PC-3 (cell line): ENCODE results near the gene TMBIM1. TPM values are rescaled to one million over a fixed set of nuclear protein-coding genes. Genes with fewer than 3 reads are reported as not detected.

ENCODE experiments used
- ATAC-seq: fragments of 200-7000 bp; cut with Tn5 transposase; 2 replicates; pipeline ENCODE4 v1.9.1; 2020; ENCODE audit warnings: mild to moderate bottlenecking, moderate library complexity
- Bru-seq: library from RNA; stranded (reverse); fragments of 400-500 nt; gene quantifications from one replicate; lab custom pipeline; 2021; lab: Mats Ljungman, UMichigan
- BruChase-seq, 2 experiments: library from RNA; stranded (reverse); fragments of 400-500 nt; gene quantifications; one replicate each; lab custom pipeline; 2021; lab: Mats Ljungman, UMichigan
- BruUV-seq: library from RNA; stranded (reverse); fragments of 400-500 nt; replicated peaks from 2 replicates; lab custom pipeline; 2021; lab: Mats Ljungman, UMichigan
- CTCF ChIA-PET: fragments of 300-600 bp; sonication (Branson Sonifier 250); formaldehyde crosslinking; loops from one replicate; lab custom pipeline; 2022; ENCODE audit warnings: antibody characterized with exemption; lab: Charles Lee
- POLR2A ChIA-PET: fragments of 300-600 bp; sonication (Branson Sonifier 250); formaldehyde crosslinking; loops from one replicate; lab custom pipeline; 2022; ENCODE audit warnings: antibody characterized with exemption; ENCODE audit not compliant: unreplicated experiment; lab: Charles Lee
- DNase-seq: peaks from one replicate; pipeline ENCODE4 v3.0.0-alpha.2; 2015
- H2AFZ ChIP-seq: fragments of 300-600 bp; sonication (generic); 2 replicates; pipeline ENCODE4 v1.6.0; 2016; ENCODE audit warnings: antibody characterized with exemption, low read length
- H3F3A ChIP-seq: fragments of 300-600 bp; sonication (generic); one replicate; pipeline ENCODE4 v1.6.0; 2017; ENCODE audit warnings: antibody characterized with exemption, low read length, control low read depth, mild to moderate bottlenecking; ENCODE audit not compliant: unreplicated experiment
- H3K27ac ChIP-seq: fragments of 300-600 bp; sonication (generic); 2 replicates; pipeline ENCODE4 v1.5.1; 2016; ENCODE audit warnings: mild to moderate bottlenecking, low read length
- H3K27me3 ChIP-seq: fragments of 300-600 bp; sonication (generic); 2 replicates; pipeline ENCODE4 v1.6.1; 2016; ENCODE audit warnings: low read length, mixed read lengths
- H3K36me3 ChIP-seq: fragments of 300-600 bp; sonication (generic); 2 replicates; pipeline ENCODE4 v1.6.1; 2016; ENCODE audit warnings: low read depth, mixed run types, low read length, mixed read lengths
- H3K4me1 ChIP-seq: fragments of 300-600 bp; sonication (generic); 2 replicates; pipeline ENCODE4 v1.5.1; 2016; ENCODE audit warnings: low read length; ENCODE audit not compliant: insufficient read depth
- H3K4me2 ChIP-seq: fragments of 300-600 bp; sonication (generic); 2 replicates; pipeline ENCODE4 v1.6.0; 2016; ENCODE audit warnings: low read length
- H3K4me3 ChIP-seq: fragments of 300-600 bp; sonication (generic); 2 replicates; pipeline ENCODE4 v1.5.1; 2016; ENCODE audit warnings: mild to moderate bottlenecking, low read length, mixed read lengths
- H3K79me2 ChIP-seq: fragments of 300-600 bp; sonication (generic); 2 replicates; pipeline ENCODE4 v1.6.1; 2017; ENCODE audit warnings: low read length, mixed read lengths
- H3K9ac ChIP-seq: fragments of 300-600 bp; sonication (generic); 2 replicates; pipeline ENCODE4 v1.6.0; 2016; ENCODE audit warnings: mild to moderate bottlenecking, low read length
- H3K9me2 ChIP-seq: fragments of 300-600 bp; sonication (generic); replicated peaks from 2 replicates; pipeline ENCODE4 v1.6.1; 2016; ENCODE audit warnings: mixed run types, low read length, mixed read lengths
- H3K9me3 ChIP-seq: fragments of 300-600 bp; sonication (generic); 2 replicates; pipeline ENCODE4 v1.6.1; 2016; ENCODE audit warnings: low read length, mixed read lengths
- H4K20me1 ChIP-seq: fragments of 300-600 bp; sonication (generic); 2 replicates; pipeline ENCODE4 v1.6.1; 2016; ENCODE audit warnings: low read length, mixed read lengths
- CTCF ChIP-seq: fragments of 300-600 bp; sonication (generic); conservative IDR thresholded peaks from 2 replicates; pipeline ENCODE4 v1.5.1; 2017; ENCODE audit warnings: antibody characterized with exemption, low read depth, mild to moderate bottlenecking, low read length
- EZH2 ChIP-seq: fragments of 300-600 bp; sonication (generic); IDR thresholded peaks from one replicate; pipeline ENCODE4 v1.6.1; 2017; ENCODE audit warnings: antibody characterized with exemption, mild to moderate bottlenecking, low read length; ENCODE audit not compliant: unreplicated experiment
- EZH2phosphoT487 ChIP-seq: fragments of 300-600 bp; sonication (generic); IDR thresholded peaks from 2 replicates; pipeline ENCODE4 v1.6.1; 2018; ENCODE audit warnings: mild to moderate bottlenecking, antibody characterized with exemption, low read length, borderline replicate concordance
- intact Hi-C: fragments of 100-400 bp; cut with micrococcal nuclease; formaldehyde crosslinking; loops from 2 replicates; pipeline ENCODE4 v1.9.0; 2023
- long read RNA-seq: library from polyadenylated mRNA; unstranded; transcript quantifications from one replicate; pipeline ENCODE4 v2.0.0, GENCODE V29; 2021; ENCODE audit not compliant: unreplicated experiment
- total RNA-seq: library from RNA; depleted of rRNA; stranded (reverse); fragments of >200 nt; gene quantifications from 2 replicates; pipeline ENCODE4 v1.2.3, GENCODE V29; 2014; rRNA removed

Gene TMBIM1
- 42.8 and 45.0 TPM in 2 replicates for total RNA-seq
- Bru-seq, nascent RNA, result percentile 58 among the genes with signal in this experiment
- percentile 78 among the genes with signal in this experiment for BruChase-seq, experiment 1, labeled RNA remaining after a 6-hour chase
- percentile 63 among the genes with signal in this experiment for BruChase-seq, experiment 2, labeled RNA remaining after a 2-hour chase
- long read RNA-seq, transcript TMBIM1-201 (12 exons, 2,371 nt), result major isoform, 64 of 119 reads
- long read RNA-seq, transcript TMBIM1-219 (10 exons, 2,874 nt), result minor isoform, 7 of 119 reads
- long read RNA-seq, partial matches to known transcripts, result 21 of 119 reads
- long read RNA-seq, other reads (novel, unspliced or antisense), result 27 of 119 reads

- H3K4me2 ChIP-seq, result peak within 1 kb of the TSS; percentile 77
- H3K79me2 ChIP-seq, result peaks cover 36% of the 10 kb centered on the region
- peak within 1 kb of the TSS; percentile 29; the same call in 1 of the 2 replicates for H2AFZ ChIP-seq
- TSS peak; percentile 36 for BruUV-seq
- TF ChIP-seq EZH2 (no peak), CTCF (peak; percentile 52; the same call in 1 of the 2 replicates)
- ATAC-seq (peak; percentile 81), DNase-seq (peak; percentile 50)
- no peaks in the 10 kb centered on the region for H4K20me1 ChIP-seq
- H3K9me2 ChIP-seq, result no peaks in the 10 kb centered on the region
- no peaks in the 10 kb centered on the region for H3K27me3 ChIP-seq
- H3K9ac ChIP-seq, result peak within 1 kb of the TSS; percentile 83
- no peaks in the 10 kb centered on the region for H3F3A ChIP-seq
- no peaks in the 10 kb centered on the region for H3K9me3 ChIP-seq
- CTCF ChIA-PET, result no interaction called here
- H3K4me1 ChIP-seq, result peaks cover 51% of the 10 kb centered on the region
- H3K4me3 ChIP-seq, result peak within 1 kb of the TSS; percentile 68
- no peaks in the 10 kb centered on the region for H3K36me3 ChIP-seq
- 0 out of 2 replicates have a peak within 1 kb of the TSS, but pooled peaks have one; percentile 22 for H3K27ac ChIP-seq
- intact Hi-C loops, result no loop called here
- POLR2A ChIA-PET, result no interaction called here
These were observed at the start of gene TMBIM1 for GRCh38 chr2:218292048-218293014. Gene TMBIM1, minus strand, starts transcription at chr2:218292503. Its CDS starts 10,362 bp downstream, at chr2:218282141.

GRCh38 chr2:218341381-218341780 is 49.1 kb upstream of the TMBIM1 start:
- intact Hi-C loops, result no loop called here
- POLR2A ChIA-PET, result no interaction called here
- no peaks in the 10 kb centered on the region for H3K4me1 ChIP-seq
- BruUV-seq, result no TSS peak
- DNase-seq (no peak), ATAC-seq (no peak)
- no peak overlapping the region for H3K4me2 ChIP-seq
- no peak overlapping the region for H2AFZ ChIP-seq
- CTCF ChIA-PET, result no interaction called here
- H3F3A ChIP-seq, result no peaks in the 10 kb centered on the region
- no peak overlapping the region for H3K9ac ChIP-seq
- H4K20me1 ChIP-seq, result no peaks in the 10 kb centered on the region
- no peaks in the 10 kb centered on the region for H3K9me2 ChIP-seq
- no peaks in the 10 kb centered on the region for H3K79me2 ChIP-seq
- H3K36me3 ChIP-seq, result no peaks in the 10 kb centered on the region
- H3K9me3 ChIP-seq, result no peaks in the 10 kb centered on the region
- H3K27ac ChIP-seq, result no peak overlapping the region
- H3K4me3 ChIP-seq, result no peak overlapping the region
- TF ChIP-seq EZH2phosphoT487, result no peak
- no peak for TF ChIP-seq CTCF
- TF ChIP-seq EZH2, result no peak
- H3K27me3 ChIP-seq, result no peaks in the 10 kb centered on the region
